Fibroblast of the conjunctiva (primary cell): ENCODE measurements around the gene TMEM209.

Source experiments
- DNase-seq: peaks from one replicate; pipeline ENCODE4 v3.0.0-alpha.2; 2010; ENCODE audit warnings: low read depth

Gene TMEM209

GRCh38 chr7:130143334-130143732, 61.9 kb downstream of the TMEM209 start:
- DNase-seq: no peak

- DNase-seq: no peak
These were observed 62.4 kb downstream of the TMEM209 start for GRCh38 chr7:130142654-130143333.

DNA sequence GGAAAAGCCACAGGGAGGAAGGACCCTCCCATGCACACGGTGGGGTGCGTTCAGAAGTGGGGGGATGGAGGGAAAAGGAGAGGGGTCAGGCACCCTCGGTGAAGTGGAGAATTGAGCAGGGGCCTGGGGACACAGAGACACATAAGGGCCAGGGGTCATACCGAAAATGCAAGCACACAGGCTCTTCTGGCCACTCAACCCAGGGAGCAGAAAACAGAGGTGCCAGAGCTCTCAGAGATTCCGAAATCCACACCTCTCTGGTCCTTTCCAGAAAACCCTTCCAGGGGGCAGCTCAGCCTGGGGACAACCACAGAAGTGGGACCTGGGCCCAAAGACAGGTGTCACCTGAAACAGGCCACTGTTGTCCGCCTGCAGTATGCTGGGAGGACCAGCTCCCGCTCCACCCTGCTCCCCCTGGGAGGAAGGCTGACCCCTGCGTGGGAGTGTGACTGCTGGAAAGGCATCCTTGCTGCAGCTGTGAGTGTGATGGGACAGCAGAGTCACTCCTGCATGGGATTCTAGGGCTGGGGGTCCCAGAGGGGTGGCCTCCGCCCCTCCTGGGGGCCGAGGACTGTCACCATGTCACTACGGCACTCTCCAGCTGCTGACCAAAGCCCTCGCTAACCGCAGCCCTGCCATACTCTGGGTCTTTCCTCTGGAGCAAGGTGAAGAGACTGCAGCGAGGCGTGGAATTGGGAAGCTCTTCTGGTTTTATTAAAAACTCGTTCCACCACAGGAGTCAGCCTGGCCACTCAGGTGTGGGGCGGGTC, 63.1 kb downstream of the TMEM209 start:
- DNase-seq: no peak

DNA sequence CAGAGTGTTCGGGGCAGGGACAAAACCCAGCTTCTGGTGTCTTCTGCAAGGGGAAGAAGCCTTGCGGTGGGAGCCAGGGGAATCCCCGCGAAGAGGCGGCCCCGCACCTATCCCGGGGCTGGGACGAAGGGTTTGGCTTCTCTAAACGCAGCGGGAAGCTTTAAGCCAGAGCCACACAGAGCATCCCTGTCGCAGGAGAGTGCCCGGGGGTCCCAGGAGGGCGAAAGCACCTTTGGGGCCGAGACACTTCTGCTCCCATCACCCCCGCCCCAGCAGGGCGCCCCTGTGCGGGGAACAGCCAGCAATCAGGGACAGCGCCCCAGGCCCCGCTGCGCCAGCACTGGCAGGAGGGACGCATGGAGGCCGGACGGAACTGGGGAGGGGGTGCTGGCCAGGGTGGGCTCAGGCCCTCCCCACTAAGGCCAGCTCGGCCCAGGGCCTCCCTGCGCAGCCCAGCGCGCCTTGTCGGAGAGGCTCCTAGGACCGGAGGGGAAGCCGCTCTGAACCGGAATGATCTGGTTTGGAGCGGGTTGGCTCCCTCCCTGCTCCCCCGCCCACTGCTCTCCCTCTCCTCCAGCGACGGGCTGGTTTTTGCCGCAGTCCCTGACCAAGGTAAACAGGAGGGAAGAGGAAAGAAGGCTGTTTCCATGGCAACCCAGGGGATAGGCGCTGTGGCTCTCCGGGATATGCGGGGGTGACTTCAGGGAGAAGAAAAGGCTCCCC, 63.9 kb downstream of the TMEM209 start:
- peak; percentile 70 for DNase-seq

GRCh38 chr7:130140551-130141160, 64.5 kb downstream of the TMEM209 start:
- no peak for DNase-seq

- no peak for DNase-seq
These were observed 65.8 kb downstream of the TMEM209 start for GRCh38 chr7:130139193-130139960.

GRCh38 chr7:130137207-130137606, 68.0 kb downstream of the TMEM209 start:
- DNase-seq: no peak

- no peak for DNase-seq
These were observed 68.5 kb downstream of the TMEM209 start for GRCh38 chr7:130136579-130137167.

DNA sequence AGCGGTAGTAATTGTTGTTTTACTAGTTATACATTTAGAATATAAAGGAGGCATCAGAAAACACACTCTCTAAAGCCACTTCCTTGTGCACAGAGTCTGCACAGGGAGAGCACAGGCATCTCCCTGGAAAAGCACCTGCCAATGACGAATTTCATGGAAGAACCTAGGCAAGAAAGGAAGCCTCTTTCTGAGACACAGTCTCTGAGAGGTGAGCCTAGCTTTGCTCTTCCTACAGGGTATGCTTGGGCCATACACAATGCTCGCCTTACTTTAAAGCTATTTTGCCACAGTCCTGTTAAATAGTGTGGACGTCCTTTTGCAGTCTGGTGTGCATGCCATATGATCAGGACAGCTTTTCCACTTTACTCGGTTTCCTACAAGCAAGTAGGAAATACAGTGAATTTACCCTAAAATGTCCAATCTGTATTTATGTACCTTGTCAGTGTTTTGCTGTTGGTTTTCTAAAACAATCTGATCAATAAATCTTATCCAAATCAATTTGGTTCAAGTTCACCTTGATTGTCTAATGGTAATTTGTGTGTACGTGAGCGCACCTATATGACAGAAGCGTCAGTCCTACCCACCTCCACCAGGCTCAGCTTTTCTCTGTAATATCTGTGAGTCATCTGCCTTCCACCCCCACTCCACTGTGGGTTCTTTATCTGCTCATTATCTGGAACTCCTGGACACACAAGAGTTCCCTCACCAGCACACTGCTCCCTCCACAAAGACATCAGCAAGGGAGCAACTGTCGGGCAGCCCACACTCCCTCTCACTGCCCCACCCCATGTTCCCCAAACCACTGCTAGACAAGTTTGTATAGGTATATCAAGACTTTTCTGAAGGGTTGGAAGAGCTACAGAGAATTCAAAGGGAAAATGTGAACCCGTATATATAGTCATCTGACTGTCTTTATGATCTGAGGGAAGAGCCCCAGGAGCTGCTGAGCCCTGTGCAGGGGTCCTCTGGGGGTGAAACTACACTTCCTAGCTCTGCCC, 69.7 kb downstream of the TMEM209 start:
- DNase-seq: no peak

DNA sequence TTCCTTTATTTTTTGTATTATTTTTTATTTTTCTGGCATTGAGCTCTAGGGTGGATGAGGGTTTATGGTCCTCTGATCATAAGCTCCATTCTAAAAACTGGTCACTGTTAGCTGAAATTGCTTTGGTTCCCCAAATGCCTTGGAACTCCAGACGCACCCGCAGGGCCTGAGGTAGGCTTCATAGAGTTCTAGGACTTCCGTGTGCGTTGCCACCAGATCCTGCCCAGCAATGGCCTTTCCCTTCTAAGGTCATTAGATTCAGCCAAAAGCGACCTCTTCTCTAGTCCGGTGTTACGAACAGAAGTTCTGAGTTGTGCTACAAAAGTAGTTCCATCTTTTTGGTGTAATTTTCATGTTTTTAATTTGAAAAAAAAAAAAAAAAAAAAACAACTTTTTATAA, 70.5 kb downstream of the TMEM209 start:
- DNase-seq: no peak

GRCh38 chr7:130134106-130134636, 71.0 kb downstream of the TMEM209 start:
- DNase-seq: no peak

DNA sequence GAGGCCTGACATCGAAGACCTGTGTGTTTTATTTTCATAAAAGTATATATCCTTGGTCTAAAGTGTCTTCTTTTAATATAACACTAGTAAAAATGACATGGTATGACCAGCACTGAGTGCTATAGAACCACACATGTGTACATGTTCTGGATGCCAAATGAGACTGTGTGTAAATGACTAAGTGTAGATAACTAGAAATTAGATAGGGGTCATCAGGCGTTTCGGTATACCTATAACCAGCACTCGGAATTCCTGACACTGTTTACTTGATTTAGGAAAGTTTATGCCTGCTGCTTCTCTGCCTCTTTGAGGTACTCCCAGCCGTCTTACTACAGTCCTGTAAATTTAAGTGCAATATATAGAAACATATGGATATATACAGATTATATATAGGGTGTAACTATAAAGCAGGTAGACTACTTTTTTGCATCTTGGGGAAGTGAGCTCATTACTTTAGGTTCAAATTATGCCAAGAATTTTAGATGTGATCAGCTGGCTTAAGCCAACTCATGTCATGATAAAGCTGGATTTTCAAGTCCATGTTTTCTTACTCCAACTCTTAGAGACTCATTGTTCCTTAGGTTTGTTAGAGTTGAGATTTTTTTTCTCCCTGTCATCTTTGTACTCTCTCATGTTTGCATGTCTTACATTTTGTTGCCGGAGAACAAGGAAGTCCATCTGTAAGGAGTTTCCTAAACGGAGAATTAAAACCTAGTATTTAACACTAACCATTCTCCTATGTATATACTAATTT, 72.0 kb downstream of the TMEM209 start:
- no peak for DNase-seq

GRCh38 chr7:130131964-130132875, 73.0 kb downstream of the TMEM209 start:
- DNase-seq: no peak

GRCh38 chr7:130131191-130131834, 73.9 kb downstream of the TMEM209 start:
- DNase-seq: no peak

DNA sequence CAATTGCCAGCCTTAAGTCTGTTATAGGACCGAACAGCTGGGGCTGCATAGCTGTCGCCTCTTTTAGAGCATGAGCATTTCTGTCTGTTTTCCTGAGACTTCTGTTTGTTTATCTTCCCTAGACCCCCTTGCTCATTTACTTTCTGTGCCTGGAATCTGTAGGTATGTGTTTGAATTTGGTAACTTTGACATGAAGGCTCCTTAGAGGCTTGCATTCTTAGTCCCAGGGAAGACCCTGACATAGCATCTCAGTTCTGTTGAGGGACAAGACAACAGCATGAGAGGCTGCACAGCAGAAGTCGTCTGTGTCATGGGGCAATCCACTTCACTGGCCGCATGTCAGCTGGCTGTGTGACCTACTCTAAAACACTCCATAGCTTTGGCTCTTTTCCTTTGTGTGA, 76.2 kb downstream of the TMEM209 start:
- DNase-seq: no peak

DNA sequence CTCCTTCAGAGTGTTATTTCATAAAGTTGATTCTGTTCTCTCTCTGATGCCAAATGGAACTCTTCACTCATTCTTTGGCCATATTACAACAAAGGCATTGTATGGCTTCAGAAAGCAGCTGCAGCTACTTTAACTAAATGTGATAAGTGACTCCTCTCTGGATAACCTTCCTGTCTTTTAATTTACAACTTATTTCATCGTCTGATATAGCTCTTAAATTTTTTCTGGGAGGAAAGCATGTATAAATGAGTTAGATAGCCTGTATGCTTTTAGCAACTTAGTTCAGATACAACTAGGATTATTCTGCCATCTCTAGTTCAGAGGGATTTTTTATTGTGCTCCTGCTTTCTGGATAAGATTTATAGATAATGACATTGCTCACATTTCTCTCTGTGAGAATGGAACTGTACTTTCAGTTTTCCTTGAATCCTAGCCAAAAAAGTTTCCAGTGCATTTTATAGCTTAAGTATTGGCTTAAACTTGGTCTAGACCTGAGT, 77.3 kb downstream of the TMEM209 start:
- DNase-seq: no peak

- DNase-seq: no peak
These were observed 77.8 kb downstream of the TMEM209 start for GRCh38 chr7:130127404-130127803.
